Myocyte (in vitro differentiated cells): ENCODE data around the gene ZNF558. TPM values are rescaled to one million over a fixed set of nuclear protein-coding genes. Genes with fewer than 3 reads are reported as not detected.

Experiments used
- DNase-seq: peaks from one replicate; pipeline ENCODE4 v3.0.0-alpha.2; 2012; ENCODE audit warnings: low read depth
- polyA plus RNA-seq: library from polyadenylated mRNA; unstranded; fragments of >200 nt; gene quantifications from one replicate; pipeline ENCODE4 v1.2.1, GENCODE V29; 2012; ENCODE audit warnings: missing spikeins
- total RNA-seq: library from RNA; depleted of rRNA; stranded (reverse); fragments of >200 nt; gene quantifications from 2 replicates; pipeline ENCODE4 v1.2.3, GENCODE V29; 2014

The ZNF558 gene
- total RNA-seq, result 33.3 and 34.0 TPM in 2 replicates
- polyA plus RNA-seq, result 11.8 TPM

DNA sequence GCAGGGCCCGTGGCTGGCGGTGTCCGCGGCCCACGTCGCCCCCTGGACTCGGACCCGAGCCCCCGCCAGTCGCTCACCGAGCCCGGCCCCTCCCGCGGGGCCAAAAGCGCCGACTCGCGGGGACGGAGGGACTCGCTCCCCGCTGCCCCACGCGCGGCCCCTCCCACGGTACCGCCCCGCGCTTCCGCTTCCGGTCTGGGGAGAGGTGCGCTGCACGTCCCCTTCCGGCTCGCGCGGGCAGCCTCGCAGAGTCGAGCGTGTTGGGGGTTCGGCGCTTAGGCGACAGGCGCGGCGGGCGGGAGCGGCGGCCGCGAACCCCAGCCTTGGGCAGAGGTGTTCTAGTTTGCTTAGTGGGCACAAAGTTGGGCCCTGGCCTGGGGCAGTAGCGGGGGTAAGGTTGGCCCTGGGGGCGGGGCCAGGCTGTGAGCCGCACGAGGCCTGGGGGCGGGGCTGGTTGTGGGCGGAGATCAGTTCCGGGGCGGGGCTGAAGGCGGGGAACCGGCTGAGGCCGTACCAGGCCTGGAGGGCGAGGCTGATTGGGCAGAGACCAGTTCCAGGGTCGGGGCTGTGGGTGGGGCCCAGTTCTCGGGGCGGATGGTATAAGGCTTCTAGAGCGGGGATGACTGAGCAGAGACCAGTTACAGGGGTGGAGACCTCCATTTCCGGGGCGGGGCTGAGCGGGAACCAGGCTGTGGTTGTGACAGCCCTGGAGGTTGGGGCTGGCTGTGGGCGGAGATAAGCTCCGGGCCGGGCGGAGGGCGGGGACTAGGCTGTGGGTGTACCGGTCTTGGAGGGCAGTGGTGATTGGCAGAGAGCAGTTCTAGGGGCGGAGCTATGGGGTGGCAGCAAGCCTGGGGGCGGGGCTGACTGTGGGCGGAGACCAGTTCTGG is at the start of gene ZNF558, which contains the start of gene MBD3L1:
Gene ZNF558, minus strand, starts transcription at position 173 of the 890 bp plus-strand sequence. CDS start 9,645 bp downstream, outside the sequence.
Gene MBD3L1, plus strand, starts transcription at position 246 of the 890 bp plus-strand sequence. CDS start 10,302 bp downstream, outside the sequence.
- peak; percentile 98 for DNase-seq

DNA sequence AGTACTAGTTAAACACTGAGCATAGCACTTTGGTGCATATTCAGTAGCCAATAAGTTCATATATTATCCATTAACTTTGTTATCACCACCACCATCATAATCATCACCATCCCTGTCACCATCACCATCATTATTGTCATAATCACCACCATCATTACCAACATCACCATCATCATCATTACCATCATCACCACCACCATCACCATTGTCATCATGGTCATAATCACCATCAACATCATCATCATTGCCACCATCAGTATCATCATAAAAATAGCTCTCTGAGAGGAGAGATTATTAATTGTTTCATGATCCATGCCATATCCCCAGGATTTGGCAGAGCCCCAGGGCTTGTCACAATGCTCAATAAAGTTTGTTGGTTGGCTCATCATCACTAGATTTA is 49.4 kb upstream of the ZNF558 start:
- DNase-seq, result no peak

DNA sequence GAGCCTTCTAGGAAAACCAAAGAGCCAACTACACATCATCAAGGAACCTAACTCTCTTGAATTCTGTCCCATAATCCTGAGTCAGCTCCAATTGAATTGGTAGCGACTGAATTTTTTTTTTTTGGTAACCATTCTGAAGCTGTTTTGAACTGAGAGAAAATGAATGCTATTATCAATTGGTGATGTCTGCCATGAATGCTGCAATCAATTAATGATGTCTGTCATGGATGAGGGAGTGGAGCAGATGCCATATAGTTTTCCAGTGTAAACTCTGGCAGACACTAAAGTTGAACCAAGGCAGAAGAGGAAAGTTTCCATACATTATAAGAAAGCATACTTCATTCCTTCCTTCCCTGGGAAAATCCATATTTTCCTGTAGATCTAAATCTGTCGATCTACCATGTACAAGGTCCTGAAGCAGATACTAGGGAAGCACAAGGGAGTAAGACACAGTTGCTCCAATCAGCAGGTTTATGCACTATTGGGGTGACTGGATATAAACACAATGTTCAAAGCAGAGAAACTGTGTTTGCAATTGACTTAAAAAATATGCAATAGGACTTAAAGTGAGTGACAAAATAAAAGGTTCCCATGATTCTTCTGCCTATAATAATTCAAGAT is 48.9 kb upstream of the ZNF558 start:
- no peak for DNase-seq

GRCh38 chr19:8877854-8878705 is 46.0 kb upstream of the ZNF558 start:
- no peak for DNase-seq

DNA sequence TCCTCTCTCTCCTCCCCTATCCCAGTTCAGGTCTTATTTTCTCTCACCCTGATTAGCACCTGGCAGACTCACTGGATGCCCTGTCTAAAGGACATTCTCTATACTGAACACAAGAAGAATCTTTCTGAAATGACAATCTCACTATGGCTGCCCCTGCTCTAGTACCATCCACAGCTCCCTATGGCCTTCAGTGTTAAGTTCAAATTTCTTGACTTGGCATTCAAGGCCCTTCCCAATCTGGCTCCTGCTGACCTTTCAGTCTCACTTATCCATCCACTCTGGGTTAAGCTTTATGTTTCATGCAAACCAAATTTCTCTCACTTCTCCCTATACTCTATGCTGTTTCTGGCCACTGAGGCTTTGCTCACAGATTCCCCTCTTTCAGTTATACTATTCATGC is 34.2 kb upstream of the ZNF558 start:
- no peak for DNase-seq

- no peak for DNase-seq
Observed at GRCh38 chr19:8858260-8858659, 26.2 kb upstream of the ZNF558 start.

- no peak for DNase-seq
Observed at GRCh38 chr19:8850488-8850887, 18.4 kb upstream of the ZNF558 start.

DNA sequence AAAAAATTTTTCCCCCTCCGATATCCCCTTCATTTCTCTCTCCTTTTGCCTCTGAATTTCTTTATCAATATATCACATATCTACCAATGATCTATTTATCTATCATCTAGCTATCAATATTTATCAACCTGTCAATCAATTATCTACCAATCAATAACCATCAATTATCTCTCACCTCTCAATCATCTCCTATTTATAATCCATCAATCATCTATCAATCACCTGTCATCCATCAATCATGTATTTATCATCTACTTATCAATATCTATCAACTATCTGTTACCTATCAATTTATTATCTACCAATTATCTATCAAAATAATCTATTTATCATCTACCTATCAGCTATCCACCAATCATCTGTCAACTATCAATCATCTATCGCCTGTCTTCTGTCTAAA is 17.1 kb upstream of the ZNF558 start:
- no peak for DNase-seq

DNA sequence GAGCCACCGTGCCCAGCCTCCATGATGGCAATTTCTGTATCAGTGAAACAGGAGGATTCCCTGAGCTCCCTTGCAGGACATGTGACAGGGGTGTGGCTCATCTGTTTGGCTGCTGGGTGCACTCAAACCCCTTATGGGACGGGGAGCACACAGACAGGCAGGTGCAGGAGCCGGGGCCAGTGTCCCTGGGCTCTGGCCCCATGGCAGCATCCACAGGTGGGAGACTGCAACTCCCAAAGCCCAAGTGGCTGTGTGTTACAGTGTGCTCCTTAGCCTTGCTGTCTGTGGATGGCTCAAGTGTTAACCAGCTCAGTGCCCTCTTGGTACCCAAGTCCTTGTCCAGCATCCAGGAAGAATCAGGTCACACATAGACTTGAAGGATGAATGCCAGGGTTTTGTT is 14.7 kb upstream of the ZNF558 start:
- no peak for DNase-seq

DNA sequence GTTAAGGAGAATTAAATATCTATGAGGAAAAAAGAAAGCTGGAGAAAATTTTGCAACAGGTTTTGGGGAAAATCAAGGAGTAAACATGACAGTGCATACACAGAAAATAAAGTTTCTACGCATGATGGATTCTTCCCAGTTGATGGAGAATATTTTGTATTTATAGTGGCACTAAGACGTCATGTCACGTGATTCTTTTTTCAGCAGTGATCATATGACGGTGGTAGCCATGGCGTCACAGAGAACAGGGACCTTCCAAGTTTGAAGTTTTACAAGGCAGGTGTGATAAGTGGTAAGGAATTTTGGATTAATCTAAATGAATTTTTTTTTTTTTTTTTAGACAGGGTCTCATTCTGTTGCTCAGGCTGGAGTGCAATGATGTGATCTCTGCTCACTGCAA is 8.6 kb upstream of the ZNF558 start:
- DNase-seq, result no peak

DNA sequence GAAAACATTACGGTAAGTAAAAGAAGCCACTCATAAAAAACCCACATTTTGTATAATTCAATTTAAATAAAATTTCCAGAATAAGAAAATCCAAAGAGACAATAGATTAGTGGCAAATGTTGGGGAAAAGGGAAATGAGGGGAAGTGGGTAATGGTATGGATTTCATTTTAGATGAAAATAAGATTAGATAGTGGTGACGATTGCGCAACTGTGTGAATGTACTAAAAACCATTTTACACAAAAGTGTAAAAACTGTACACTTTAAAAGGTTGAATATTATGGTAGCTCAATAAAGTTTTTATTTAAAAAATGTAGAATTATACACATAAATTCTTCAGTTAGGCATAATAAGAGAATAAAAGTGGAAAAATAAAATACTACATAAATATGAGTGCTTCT is 3.8 kb upstream of the ZNF558 start:
- no peak for DNase-seq

DNA sequence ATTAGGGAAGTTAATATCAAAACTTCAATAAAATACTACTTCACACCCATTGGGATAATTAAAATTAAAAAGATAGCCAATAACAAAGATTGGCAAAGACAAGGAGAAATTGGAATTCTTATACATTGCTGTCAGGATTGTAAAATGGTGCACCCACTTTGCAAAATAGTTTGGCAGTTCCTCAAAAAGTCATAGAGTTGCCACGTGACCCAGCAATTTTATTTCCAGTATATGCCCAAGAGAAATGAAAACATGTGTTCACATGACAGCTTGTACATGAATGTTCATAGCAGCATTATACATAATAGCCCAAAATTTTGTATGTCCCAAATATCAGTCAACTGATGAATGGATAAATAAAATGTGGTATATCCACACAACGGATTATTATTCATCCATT is 3.3 kb upstream of the ZNF558 start:
- DNase-seq, result no peak

DNA sequence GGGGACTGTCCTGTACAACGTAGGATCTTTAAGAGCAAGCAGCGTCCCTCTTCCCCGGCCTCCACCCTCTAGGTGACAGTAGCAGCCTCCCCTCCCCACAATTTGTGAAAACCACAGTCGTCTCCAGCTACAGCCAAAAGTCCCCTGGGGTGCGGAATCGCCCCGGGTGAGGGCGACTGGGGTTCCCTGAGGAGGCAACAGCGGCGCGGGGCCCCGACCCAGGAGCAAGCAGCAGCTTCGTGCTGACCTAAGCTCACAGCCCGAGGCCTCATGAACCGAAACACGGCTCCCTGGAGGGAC is 322 bp downstream of the ZNF558 start:
- DNase-seq, result no peak

DNA sequence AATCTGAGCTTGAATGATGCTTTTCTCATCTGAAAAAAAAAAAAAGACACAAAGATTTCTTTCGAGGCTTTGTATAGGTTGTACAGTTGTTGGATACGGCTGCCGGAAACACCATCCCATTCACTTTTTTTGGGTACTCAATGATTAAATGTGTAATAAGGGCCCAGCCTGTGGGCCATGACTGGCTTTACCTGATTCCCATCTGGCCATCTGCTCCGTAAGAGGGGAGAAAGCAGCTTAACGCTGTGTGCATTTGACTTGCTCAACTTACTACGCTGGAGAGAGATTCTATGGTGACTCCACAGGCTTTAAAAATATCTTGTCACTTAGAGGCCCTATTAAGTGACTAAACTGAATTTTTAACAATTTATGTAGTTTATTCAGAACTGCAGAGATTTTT is 731 bp downstream of the ZNF558 start:
- no peak for DNase-seq

GRCh38 chr19:8827277-8827676 is 4.8 kb downstream of the ZNF558 start:
- DNase-seq, result no peak

- no peak for DNase-seq
Observed at GRCh38 chr19:8826371-8826770, 5.7 kb downstream of the ZNF558 start.

DNA sequence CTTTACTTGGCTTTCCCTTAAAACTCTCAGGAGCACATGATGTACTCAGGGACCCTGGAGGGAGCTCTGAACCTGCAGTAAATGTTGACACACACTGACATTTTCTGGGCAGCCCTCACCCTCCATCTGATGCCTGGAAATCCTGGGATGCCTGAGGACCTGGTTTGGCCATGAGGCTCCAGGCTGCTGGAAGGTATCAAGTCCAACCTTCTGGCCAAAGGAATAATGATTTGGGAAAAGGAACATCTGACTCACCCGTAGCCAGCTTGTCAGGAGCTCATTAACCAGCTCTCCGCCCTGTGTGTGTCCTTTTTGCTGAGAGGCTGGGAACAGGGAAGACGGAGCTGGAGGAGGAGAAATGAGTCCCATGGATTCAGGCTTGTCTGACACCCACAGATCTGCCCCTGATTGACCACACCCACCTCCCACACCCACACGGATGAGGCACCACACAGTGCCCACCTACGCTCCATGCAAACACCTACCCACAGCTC is 10.3 kb downstream of the ZNF558 start:
- no peak for DNase-seq

DNA sequence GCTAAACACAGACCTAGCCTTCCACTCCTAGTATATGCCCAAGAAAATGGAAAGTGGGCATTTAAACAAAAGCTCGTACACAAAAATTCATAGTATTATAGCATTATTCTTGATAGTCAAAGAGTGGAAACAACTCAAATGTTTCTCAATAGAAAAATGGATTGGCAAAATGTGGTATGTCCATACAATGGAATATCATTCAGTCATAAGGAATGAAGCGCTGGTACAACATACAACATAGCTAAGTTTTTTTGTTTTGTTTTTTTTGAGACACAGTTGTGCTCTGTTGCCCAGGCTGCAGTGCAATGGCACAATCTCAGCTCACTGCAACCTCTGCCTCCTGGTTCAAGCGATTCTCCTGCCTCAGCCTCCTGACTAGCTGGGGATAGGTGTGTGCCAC is 11.9 kb downstream of the ZNF558 start:
- DNase-seq, result no peak

DNA sequence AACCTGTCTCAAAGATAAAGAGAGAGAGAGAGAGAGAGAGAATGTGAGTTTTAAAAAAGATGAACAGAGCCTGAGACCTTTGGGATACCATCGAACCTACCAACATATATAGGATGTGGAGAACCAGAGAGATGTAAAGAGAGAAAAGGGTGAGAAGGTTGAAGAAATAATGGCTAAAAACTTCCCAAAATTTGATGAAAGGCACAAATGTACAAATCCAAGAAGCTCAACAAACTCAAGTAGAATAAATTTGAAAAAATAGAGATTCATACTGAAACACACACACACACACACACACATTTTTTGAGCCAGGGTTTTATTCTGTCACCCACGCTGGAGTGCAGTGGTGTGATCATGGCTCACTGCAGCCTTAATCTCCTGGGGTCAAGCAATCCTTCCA is 16.3 kb downstream of the ZNF558 start:
- DNase-seq, result no peak

DNA sequence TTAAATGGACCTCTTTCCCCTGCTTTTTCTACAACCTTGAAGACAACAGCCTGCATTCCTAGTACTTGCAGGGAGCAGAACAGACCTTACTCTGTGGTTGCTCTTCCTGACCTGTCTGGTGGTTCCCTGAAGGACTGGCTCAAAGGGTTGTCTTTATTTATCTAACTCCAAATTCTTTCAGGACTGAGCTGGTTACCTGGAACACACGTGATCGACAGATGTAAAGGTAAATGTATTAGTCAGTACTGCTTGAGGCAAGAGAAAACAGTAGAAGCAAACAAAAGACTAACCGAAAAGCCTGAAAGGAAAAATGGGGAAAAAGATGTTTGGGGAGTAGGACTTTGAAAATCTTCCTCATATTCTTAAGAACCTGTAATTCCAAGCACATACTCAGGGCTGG is 17.9 kb downstream of the ZNF558 start:
- DNase-seq, result no peak

DNA sequence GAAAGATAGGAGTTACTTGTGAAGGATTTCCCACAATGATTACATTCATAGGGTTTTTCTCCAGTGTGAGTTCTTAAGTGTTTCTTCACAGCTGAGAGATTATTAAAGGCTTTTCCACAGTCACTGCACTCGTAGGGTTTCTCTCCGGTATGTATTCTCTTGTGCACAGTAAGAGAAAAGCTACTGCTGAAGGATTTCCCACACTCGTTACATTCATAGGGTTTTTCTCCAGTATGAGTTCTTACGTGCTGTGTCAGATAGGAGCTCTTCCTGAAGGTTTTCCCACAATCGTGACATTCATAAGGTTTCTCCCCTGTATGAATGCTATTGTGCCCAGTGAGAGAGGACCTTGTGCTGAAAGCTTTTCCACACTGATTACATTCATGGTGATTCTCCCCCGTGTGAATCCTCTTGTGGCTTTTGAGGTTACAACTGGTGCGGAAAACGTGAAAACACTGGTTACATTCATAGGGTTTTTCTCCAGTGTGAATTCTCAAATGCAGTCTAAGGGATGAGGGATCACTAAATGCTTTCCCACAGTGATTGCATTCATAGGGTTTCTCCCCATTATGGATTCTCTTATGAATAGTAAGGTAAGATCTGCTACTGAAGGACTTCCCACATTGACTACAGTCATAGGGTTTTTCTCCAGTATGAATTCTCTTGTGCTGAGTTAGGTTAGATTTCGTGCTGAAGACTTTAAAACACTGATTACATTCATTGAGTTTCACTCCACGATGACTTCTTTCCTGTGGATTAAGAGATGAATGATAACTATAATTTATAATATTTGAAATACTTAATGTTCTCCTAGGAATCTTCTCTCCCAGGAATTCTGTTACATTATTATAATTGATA is 20.6 kb downstream of the ZNF558 start:
- DNase-seq, result peak; percentile 10
